GM21360 (cell line): ENCODE data around the gene XPO6.
A peak's percentile ranks its signal among the peaks of the same experiment; 100 is the strongest.

Experiments
- ATAC-seq: cut with Tn5 transposase; IDR thresholded peaks from one replicate; pipeline ENCODE4 v1.9.1; 2021; ENCODE audit warnings: mild to moderate bottlenecking, moderate library complexity; ENCODE audit not compliant: unreplicated experiment

Gene XPO6

DNA sequence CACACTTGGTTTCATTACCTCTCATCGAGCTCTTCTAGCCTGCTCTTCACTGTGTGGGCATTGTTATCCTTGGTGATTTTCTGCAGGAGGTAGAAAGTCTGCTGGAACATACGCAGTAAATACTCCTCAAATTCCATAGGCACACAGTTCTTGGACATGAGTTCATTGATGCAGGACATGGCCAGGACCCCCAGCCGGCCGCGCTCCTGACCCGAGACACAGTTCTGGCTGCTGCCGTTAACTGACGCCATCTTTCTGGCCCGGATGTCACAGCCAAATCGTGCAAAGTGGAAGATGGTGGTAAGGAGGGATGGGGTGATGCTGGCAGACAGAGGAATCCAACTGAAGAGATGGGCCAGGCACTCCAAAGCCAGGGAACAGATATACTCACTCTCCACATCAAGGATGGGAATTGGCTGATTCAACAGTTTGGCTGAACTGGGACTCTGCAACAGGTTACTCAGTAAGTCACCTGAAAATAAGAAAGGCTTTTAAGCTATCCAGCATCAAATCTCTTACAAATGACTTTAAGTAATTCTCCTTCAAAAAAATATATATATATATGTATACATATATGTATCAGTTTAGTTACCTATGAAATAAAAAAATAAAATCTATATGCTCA is 55.6 kb downstream of the XPO6 start:
- ATAC-seq = no peak

GRCh38 chr16:28155293-28155692 is 56.5 kb downstream of the XPO6 start:
- no peak for ATAC-seq

- ATAC-seq = no peak
These were observed 60.6 kb downstream of the XPO6 start for GRCh38 chr16:28151180-28151579.

- ATAC-seq = no peak
These were observed 62.5 kb downstream of the XPO6 start for GRCh38 chr16:28149011-28149888.

- ATAC-seq = no peak
These were observed 65.2 kb downstream of the XPO6 start for GRCh38 chr16:28146536-28146935.

GRCh38 chr16:28145796-28146195 is 66.0 kb downstream of the XPO6 start:
- no peak for ATAC-seq

GRCh38 chr16:28140788-28141618 is 70.8 kb downstream of the XPO6 start:
- peak; percentile 61 for ATAC-seq

DNA sequence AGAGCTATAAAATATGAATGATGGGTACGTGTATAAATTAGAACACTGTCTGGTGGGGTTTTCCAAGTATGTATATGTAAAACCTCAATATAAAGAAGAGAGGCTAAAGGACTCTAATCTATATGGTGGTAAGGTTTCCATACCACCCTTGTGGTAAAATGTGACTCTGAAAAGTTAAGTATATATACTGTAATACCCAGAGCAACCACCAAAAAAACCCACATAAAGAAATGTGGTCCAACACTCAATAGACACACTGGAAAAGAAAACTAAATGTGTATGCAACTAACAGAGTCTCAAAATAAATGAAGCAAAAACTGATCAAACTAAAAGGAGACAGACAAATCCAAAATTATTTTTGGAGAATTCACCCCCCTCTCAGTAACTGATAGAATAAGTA is 72.2 kb downstream of the XPO6 start:
- no peak for ATAC-seq

DNA sequence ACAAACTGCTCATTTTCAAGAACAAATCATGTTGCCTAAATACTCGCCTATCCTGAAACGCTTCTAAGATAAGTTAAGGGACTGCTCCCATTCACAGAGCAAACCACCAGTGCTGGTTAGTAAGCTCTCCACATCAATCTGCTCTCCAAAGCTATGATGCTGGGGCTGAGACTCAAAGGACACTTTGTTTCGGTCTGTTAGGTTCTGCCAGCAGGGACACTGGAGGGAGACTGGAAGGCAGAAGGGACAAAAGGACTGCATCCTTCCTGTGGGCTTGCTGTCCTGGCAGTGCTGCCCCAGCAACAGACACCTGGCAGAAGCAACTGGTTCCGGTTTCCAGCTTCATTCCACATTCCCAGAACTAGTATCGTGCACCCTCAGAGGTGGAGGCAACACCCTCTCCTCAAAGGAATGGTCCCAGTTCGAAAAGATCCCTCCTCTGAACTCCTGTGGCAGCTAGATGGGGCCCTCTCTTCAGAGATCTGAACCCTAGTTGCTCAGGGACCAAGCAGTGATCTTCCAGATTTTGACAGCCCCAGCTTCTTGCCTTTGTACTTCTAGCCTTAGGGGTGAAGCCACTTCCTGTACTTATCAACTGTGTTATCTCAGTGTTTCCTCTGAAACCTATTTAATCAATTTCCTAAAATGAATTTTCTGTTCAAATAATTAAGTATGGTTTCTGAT is 74.9 kb downstream of the XPO6 start:
- no peak for ATAC-seq

- no peak for ATAC-seq
These were observed 78.1 kb downstream of the XPO6 start for GRCh38 chr16:28133666-28134065.

DNA sequence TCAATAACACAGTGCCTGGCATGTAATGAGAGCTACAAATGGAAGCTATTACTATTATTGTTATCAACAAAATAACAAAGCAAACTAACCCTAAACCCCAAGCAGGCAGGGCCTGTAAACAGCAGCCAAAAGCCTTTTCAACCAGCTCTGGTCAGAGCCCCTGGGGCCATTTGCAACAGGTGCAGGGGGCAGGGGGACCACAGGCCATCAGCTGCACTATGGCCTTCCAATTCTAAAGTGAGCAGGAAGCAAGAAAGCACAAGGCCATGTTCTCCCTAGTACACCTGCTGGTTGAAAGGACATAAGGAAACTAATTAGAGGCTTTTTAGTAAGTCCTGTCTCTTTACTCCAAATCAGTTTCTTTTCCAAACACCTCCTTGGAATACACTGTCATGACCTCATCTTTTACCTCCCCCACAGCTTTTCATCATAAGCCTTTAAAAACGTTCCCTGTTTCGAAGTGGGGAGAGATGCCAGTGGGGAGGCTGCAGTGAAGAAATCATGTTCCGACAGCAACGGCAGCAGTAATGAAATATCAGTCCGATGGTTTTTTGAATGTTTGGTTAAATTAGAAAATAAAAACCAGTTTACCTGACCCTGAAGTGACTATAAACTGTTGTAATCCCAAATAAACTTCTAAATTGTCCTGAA is 79.9 kb downstream of the XPO6 start:
- no peak for ATAC-seq

- no peak for ATAC-seq
These were observed 80.6 kb downstream of the XPO6 start for GRCh38 chr16:28131181-28131580.

GRCh38 chr16:28130099-28131088 is 81.4 kb downstream of the XPO6 start:
- ATAC-seq = no peak

- no peak for ATAC-seq
These were observed 84.8 kb downstream of the XPO6 start for GRCh38 chr16:28126684-28127620.

DNA sequence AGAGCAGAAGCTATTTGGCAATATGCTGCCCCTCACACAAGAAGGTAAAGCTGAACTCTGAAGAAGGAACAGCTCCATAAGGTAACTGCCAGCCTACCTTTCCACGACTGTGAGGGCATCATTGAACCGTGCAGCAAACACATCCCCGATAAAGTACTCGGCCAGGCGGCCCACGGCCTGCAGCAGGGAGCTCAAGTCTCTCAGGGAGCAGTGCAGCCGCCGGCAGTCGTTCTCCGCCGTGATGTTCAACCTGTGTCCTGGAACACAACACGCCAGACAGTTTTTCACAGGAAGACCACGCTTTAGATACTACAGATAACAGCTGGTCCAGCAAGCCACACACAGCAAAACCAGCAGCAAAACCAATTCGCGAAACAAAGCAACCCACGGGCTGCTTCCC is 86.2 kb downstream of the XPO6 start:
- ATAC-seq = no peak

DNA sequence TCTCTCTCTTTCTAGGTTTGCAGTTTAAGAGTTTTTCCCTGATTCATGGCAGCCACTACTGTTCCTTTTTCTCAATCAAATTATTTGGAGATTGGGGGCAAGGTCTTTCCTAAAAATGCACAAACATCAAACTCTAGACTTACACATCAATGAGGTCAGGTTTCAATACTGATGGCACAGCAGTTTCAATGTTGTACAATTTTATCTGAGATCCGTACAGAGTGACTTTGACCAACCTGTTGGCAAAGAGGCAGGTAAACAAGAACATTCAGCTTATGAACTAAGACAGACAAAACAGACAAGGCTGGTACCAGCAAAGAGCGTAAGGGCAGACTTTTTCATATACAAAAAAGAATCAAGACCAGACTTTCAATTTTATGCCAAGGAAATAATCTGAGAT is 90.2 kb downstream of the XPO6 start:
- no peak for ATAC-seq

DNA sequence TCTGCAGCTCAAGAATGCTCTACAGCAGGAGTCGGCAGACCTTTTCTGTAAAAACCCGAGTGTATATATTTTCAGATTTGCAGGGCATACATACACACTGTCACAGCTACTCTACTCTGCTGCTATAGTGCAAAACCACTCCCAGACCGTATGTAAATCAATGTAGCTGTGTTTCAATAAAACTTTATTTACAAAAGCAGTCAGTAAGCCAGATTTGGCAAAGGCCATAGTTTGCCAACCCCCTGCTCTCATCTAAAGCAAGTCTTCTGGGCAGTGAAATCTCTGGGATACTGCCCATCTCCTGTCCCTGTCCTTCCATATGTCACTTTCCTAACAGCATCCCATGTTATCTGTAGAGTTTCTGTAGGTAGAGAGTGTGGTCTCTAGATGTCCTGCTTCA is 91.0 kb downstream of the XPO6 start:
- ATAC-seq = no peak

DNA sequence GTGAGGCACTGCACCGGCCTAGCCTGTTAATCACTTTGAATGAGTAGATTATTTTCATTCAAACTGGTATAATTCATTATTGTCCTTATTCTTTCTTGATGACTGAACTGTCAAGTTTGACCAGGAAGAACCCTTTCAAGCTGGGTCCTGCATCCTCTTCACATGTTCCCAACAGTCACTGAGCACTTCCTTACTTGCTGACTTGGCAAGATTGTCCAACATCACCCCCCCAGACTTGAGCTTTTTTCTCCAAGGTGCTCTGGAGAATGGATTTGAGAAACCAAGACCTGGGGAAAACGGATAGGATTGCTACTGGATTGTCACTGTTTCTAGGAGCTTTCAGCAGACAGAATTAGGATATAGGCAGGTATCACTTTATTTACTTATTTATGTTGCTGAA is 93.1 kb downstream of the XPO6 start:
- no peak for ATAC-seq
